Muscle of leg (tissue), 11 donors: ENCODE data around the gene SLC2A6. TPM values are rescaled to one million over a fixed set of nuclear protein-coding genes. Genes with fewer than 3 reads are reported as not detected.

Experiments
- DNase-seq: peaks from one replicate; pipeline ENCODE4 v3.0.0; 2013
- H3K27ac ChIP-seq: one replicate; pipeline ENCODE4 v1.5.1; 2013; ENCODE audit warnings: mild to moderate bottlenecking, low read length, control low read depth
- H3K27me3 ChIP-seq: one replicate; pipeline ENCODE4 v1.6.1; 2013; ENCODE audit warnings: low read length; ENCODE audit not compliant: control insufficient read depth, insufficient read depth
- H3K36me3 ChIP-seq: one replicate; pipeline ENCODE4 v1.6.1; 2013; ENCODE audit warnings: low read length; ENCODE audit not compliant: control insufficient read depth, insufficient read depth
- H3K4me1 ChIP-seq: one replicate; pipeline ENCODE4 v1.6.1; 2013; ENCODE audit warnings: low read length; ENCODE audit not compliant: control insufficient read depth, insufficient read depth
- H3K4me3 ChIP-seq: one replicate; pipeline ENCODE4 v1.5.1; 2013; ENCODE audit warnings: low read length, control low read depth
- H3K9me3 ChIP-seq: replicated peaks from 2 replicates; pipeline ENCODE4 v1.6.1; 2013; ENCODE audit warnings: low read depth, low read length; ENCODE audit not compliant: control insufficient read depth
- WGBS: methylation state at CpG from one replicate; pipeline ENCODE4 v1.1.5; 2013; ENCODE audit warnings: missing lambda C conversion rate; ENCODE audit not compliant: insufficient coverage; 5-methylcytosine and 5-hydroxymethylcytosine counted together
- polyA plus RNA-seq, 8 donors: library from polyadenylated mRNA; unstranded; fragments of 120-200 nt; gene quantifications; one replicate each; pipeline versions ENCODE4 v1.2.1 to v1.2.3, GENCODE V29; 2013; ENCODE audit warnings: inconsistent platforms in 1 of 8, low replicate concordance in 1 of 8; ENCODE audit not compliant: insufficient read length in 8 of 8, insufficient read depth in 1 of 8
- total RNA-seq: library from RNA; stranded (reverse); fragments of 120-200 nt; gene quantifications from one replicate; pipeline ENCODE4 v1.2.4, GENCODE V29; 2013

Gene SLC2A6
- total and polyA plus RNA-seq, 9 donors = 0.44 to 2.1 (median 1.4) TPM

- DNase-seq = peak; percentile 66
- H3K36me3 ChIP-seq = peaks cover 12% of the 10 kb centered on the region
- H3K9me3 ChIP-seq = no peaks in the 10 kb centered on the region
- WGBS = 18% methylated on average over 18 of the region's 30 CpGs
- H3K4me1 ChIP-seq = peaks cover 22% of the 10 kb centered on the region
- H3K4me3 ChIP-seq = peak overlapping the region; percentile 68
- peaks cover 4% of the 10 kb centered on the region for H3K27me3 ChIP-seq
- H3K27ac ChIP-seq = peak overlapping the region; percentile 78
Observed at GRCh38 chr9:133460405-133461175, 18.3 kb downstream of the SLC2A6 start.

DNA sequence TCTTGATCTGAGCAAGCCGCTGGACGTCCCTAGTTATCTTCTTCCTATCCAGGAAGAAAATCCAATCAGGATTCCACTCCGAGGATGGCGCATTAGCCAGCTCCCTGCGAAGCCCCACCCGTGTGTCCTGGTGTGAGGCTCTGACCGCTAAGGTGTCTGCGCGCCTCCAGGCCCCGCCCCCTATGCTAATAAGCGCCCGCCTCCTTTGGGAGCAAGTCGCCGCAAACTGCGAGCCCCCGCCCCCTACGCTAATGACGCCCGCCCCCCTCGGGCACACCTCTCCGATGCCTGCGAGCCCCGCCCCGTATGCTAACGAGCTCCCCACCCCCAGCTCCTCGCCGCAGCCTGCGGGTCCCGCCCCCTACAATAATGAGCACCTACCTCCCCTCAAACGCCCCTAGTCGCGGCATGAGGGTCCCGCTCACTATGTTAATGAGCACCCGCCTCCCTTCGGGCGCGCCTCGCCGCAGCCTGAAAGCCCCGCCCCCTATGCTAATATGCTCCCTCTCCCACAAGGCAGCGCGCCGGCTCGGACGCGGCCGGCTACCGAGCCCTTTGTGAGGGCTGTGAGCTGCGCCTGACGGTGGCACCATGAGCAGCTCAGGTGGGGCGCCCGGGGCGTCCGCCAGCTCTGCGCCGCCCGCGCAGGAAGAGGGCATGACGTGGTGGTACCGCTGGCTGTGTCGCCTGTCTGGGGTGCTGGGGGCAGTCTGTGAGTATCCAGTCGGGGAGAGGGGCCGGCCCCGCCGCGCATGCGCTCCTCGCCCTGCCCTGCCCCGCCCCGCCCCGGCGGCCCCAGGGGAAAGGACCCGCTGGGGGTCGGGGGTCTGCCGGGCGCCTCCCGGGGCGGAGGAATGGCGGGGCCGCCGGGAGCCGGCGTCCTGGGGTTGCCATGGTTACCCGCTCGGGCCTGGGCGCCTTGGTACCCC, 19.2 kb downstream of the SLC2A6 start, which contains the start of gene CACFD1:
TSS of gene CACFD1 (plus strand) at position 503 of the 929 bp plus-strand sequence. CDS start at position 592, 89 bp downstream.
- peak; percentile 97 for DNase-seq
- peak within 1 kb of the TSS; percentile 78 for H3K27ac ChIP-seq
- H3K9me3 ChIP-seq = no peaks in the 10 kb centered on the region
- peaks cover 4% of the 10 kb centered on the region for H3K27me3 ChIP-seq
- peaks cover 22% of the 10 kb centered on the region for H3K4me1 ChIP-seq
- peak within 1 kb of the TSS; percentile 68 for H3K4me3 ChIP-seq
- H3K36me3 ChIP-seq = peaks cover 10% of the 10 kb centered on the region
- under 1% methylated on average over 77 of the region's 86 CpGs for WGBS

- DNase-seq = peak; percentile 5
- peaks cover 22% of the 10 kb centered on the region for H3K4me1 ChIP-seq
- WGBS = 78% methylated on average over 13 of the region's 16 CpGs
- peak overlapping the region; percentile 68 for H3K4me3 ChIP-seq
- peaks cover 4% of the 10 kb centered on the region for H3K27me3 ChIP-seq
- peak overlapping the region; percentile 13 for H3K27ac ChIP-seq
- H3K9me3 ChIP-seq = no peaks in the 10 kb centered on the region
- H3K36me3 ChIP-seq = peaks cover 8% of the 10 kb centered on the region
Observed at GRCh38 chr9:133458643-133459312, 20.1 kb downstream of the SLC2A6 start.

DNA sequence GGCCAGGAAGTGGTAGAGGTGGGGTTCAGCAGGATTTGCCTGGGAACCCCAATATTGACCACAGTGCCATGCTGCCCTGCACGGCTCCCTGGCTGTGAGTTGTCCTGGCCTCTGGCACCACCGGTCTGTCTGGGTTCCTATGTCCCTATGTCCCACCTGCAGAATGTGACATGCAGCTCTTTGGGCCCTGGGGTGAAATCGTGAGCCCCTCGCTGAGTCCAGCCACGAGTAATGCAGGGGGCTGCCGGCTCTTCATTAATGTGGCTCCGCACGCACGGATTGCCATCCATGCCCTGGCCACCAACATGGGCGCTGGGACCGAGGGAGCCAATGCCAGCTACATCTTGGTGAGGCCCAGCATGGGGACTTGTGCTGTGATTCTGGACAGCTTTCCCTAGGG, 21.2 kb downstream of the SLC2A6 start:
- Histone ChIP-seq H3K4me3 (no peak overlapping the region), H3K9me3 (no peaks in the 10 kb centered on the region), H3K4me1 (peaks cover 22% of the 10 kb centered on the region), H3K27ac (no peak overlapping the region), H3K27me3 (peaks cover 4% of the 10 kb centered on the region), H3K36me3 (peaks cover 8% of the 10 kb centered on the region)
- 94% methylated on average over 10 of the region's 11 CpGs for WGBS
- no peak for DNase-seq

DNA sequence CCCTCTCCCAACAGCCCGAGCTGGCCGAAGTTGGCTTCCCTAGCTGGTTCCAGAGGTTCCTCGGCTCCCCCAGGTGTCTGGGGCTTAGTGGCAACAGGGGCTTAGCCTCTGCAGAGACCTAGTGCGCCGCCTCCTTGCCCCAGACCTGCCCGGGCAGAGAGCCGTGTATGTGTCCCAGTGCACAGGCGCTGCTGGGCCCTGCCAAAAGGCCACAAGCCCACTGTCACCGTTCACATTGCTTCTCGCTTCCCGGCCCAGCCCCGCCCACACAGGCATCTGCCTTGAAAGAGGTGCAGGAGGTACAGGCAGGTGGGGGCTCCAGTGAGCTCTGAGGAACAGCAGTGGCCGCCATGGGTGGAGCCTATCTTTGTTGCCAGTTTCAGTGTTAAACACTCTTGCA, 21.7 kb downstream of the SLC2A6 start:
- WGBS = 77% methylated on average over 13 of the region's 13 CpGs
- H3K4me1 ChIP-seq = peaks cover 19% of the 10 kb centered on the region

DNA sequence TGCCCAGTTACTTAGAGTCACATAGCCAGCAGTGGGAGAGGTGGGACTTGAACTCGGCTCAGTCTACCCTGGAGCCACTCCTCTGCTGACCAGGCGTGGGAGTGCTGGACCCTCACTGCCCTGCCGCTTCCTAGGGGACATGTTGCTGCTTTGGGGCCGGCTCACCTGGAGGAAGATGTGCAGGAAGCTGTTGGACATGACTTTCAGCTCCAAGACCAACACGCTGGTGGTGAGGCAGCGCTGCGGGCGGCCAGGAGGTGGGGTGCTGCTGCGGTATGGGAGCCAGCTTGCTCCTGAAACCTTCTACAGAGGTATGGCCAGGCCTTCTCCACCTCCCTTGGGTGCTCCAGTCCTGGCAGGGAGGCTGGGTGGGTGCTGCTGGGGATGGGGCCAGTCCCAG, 22.5 kb downstream of the SLC2A6 start:
- peaks cover 4% of the 10 kb centered on the region for H3K27me3 ChIP-seq
- H3K9me3 ChIP-seq = no peaks in the 10 kb centered on the region
- peaks cover 18% of the 10 kb centered on the region for H3K4me1 ChIP-seq
- no peak for DNase-seq
- H3K36me3 ChIP-seq = peaks cover 8% of the 10 kb centered on the region
- 88% methylated on average over 8 of the region's 9 CpGs for WGBS
- no peak overlapping the region for H3K4me3 ChIP-seq
- H3K27ac ChIP-seq = no peak overlapping the region

More for the DNA sequence above, 21.7 kb downstream of the SLC2A6 start:
- no peak for DNase-seq
- Histone ChIP-seq H3K4me3 (no peak overlapping the region), H3K27ac (no peak overlapping the region), H3K9me3 (no peaks in the 10 kb centered on the region), H3K27me3 (peaks cover 4% of the 10 kb centered on the region), H3K36me3 (peaks cover 8% of the 10 kb centered on the region)

DNA sequence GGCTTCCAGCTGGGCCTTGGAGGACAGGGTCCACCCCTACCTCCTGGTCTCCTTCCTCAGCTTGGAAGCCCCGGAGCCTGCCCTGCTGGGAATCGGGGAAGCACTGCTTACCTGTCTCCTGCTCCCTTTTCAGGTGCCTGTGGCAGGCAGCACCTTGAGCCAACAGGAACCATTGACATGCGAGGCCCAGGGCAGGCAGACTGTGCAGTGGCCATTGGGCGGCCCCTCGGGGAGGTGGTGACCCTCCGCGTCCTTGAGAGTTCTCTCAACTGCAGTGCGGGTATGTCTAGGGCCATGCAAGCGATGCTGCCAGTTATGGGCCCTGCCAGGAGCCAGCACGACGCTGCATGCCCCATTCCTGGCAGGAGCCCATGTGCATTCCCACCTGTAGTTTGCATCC, 23.0 kb downstream of the SLC2A6 start:
- Histone ChIP-seq H3K4me3 (no peak overlapping the region), H3K9me3 (no peaks in the 10 kb centered on the region), H3K27me3 (peaks cover 4% of the 10 kb centered on the region), H3K4me1 (peaks cover 13% of the 10 kb centered on the region), H3K36me3 (peaks cover 8% of the 10 kb centered on the region), H3K27ac (no peak overlapping the region)
- WGBS = 92% methylated on average over 11 of the region's 11 CpGs
- DNase-seq = no peak

DNA sequence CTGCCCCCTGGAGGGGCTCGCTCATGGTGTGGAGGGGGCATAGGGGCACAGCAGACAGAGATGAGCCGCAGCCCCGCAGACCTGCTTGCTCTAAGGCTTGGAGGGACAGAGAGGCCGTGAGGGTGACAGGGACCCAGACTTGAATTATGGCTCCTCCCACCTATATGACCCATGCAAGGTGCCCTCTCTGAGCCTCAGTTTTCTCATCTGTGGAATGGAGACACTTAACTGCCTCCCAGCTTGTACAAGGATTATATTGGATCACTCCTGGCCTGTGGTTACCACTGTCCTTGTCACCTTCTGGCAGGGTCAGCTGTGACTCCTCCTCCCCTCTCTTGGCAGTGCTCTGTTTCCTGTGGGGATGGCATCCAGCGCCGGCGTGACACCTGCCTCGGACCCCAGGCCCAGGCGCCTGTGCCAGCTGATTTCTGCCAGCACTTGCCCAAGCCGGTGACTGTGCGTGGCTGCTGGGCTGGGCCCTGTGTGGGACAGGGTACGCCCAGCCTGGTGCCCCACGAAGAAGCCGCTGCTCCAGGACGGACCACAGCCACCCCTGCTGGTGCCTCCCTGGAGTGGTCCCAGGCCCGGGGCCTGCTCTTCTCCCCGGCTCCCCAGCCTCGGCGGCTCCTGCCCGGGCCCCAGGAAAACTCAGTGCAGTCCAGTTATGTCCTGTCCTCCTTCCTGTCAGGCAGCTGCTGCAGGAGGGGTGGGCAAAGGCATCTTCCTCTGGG, 23.8 kb downstream of the SLC2A6 start:
- H3K36me3 ChIP-seq = peaks cover 8% of the 10 kb centered on the region
- no peak overlapping the region for H3K4me3 ChIP-seq
- peaks cover 4% of the 10 kb centered on the region for H3K27me3 ChIP-seq
- no peak overlapping the region for H3K27ac ChIP-seq
- WGBS = 89% methylated on average over 20 of the region's 20 CpGs
- no peaks in the 10 kb centered on the region for H3K9me3 ChIP-seq
- DNase-seq = no peak
- peaks cover 7% of the 10 kb centered on the region for H3K4me1 ChIP-seq

GRCh38 chr9:133454325-133454724, 24.6 kb downstream of the SLC2A6 start:
- H3K36me3 ChIP-seq = peaks cover 8% of the 10 kb centered on the region
- no peak for DNase-seq
- H3K9me3 ChIP-seq = no peaks in the 10 kb centered on the region
- no peak overlapping the region for H3K4me3 ChIP-seq
- 85% methylated on average over 19 of the region's 19 CpGs for WGBS
- H3K4me1 ChIP-seq = peaks cover 6% of the 10 kb centered on the region
- H3K27me3 ChIP-seq = peaks cover 4% of the 10 kb centered on the region
- H3K27ac ChIP-seq = no peak overlapping the region
